ENCODE measurements around the gene FAM237A.

DNA sequence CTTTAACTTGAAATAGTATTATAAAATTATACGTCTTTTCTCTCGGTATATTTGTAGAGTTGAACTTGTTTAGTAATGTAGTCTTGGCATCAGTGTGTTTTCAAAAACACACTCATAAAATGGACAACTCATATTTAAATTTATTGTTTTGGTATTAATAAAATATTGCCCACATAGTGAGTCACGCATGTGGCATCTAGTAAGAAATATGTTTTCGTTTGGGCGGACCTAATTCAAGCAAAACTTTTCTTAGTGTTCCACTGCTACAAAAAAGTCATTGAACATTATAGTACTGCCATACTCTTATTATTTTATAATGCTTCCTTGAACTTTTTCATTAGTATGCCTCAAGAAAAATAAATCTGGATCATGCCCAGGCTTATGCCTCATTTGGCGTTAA, 31.1 kb upstream of the FAM237A start:
- TF ChIP-seq, protein P1, sequence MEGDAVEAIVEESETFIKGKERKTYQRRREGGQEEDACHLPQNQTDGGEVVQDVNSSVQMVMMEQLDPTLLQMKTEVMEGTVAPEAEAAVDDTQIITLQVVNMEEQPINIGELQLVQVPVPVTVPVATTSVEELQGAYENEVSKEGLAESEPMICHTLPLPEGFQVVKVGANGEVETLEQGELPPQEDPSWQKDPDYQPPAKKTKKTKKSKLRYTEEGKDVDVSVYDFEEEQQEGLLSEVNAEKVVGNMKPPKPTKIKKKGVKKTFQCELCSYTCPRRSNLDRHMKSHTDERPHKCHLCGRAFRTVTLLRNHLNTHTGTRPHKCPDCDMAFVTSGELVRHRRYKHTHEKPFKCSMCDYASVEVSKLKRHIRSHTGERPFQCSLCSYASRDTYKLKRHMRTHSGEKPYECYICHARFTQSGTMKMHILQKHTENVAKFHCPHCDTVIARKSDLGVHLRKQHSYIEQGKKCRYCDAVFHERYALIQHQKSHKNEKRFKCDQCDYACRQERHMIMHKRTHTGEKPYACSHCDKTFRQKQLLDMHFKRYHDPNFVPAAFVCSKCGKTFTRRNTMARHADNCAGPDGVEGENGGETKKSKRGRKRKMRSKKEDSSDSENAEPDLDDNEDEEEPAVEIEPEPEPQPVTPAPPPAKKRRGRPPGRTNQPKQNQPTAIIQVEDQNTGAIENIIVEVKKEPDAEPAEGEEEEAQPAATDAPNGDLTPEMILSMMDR (IDR thresholded peaks at IDR 0.05), result no peak
- no peak for TF ChIP-seq POLR2AphosphoS5 (IDR thresholded peaks at IDR 0.05)

Data from esophagus muscularis mucosa (tissue), 3 donors.